Colonic mucosa (tissue), 4 donors: ENCODE data around the gene UBE3B. TPM values are rescaled to one million over a fixed set of nuclear protein-coding genes. Genes with fewer than 3 reads are reported as not detected.

Experiments
- DNase-seq: peaks from one replicate; pipeline ENCODE4 v3.0.0-alpha.2; 2020
- H3K27ac ChIP-seq: fragments of 200-600 bp; one replicate; pipeline ENCODE4 v1.8.0; 2021
- H3K27me3 ChIP-seq: fragments of 200-600 bp; one replicate; pipeline ENCODE4 v1.8.0; 2021
- H3K36me3 ChIP-seq: fragments of 200-600 bp; one replicate; pipeline ENCODE4 v1.8.0; 2021
- H3K4me1 ChIP-seq: fragments of 200-600 bp; one replicate; pipeline ENCODE4 v1.8.0; 2021; ENCODE audit warnings: mild to moderate bottlenecking
- H3K4me3 ChIP-seq: fragments of 200-600 bp; one replicate; pipeline ENCODE4 v1.8.0; 2021
- H3K9ac ChIP-seq, 2 donors: one replicate each; pipeline ENCODE4 v1.7.0; 2013; ENCODE audit warnings: control low read depth in 2 of 2, low read depth in 2 of 2, low read length in 2 of 2
- H3K9me3 ChIP-seq: fragments of 200-600 bp; one replicate; pipeline ENCODE4 v1.8.0; 2021
- intact Hi-C: fragments of 100-400 bp; cut with DNase I; formaldehyde crosslinking; loops from one replicate; pipeline ENCODE4 v1.14.1; 2022
- total RNA-seq, 2 donors: library from RNA; stranded (reverse); fragmentation: NEBNext Ultra II Directional in 1 of 2; extraction: Animal tissue kit (Norgen Biotek cat#: 25700) in 1 of 2; gene quantifications; one replicate each; pipeline ENCODE4 v1.2.1, GENCODE V29; 2021
- TF ChIP-seq, protein P1 (sequence below): fragments of 200-600 bp; IDR thresholded peaks from one replicate; pipeline ENCODE4 v1.8.0; 2022; ENCODE audit warnings: antibody characterized with exemption, mild to moderate bottlenecking
- donor health status: healthy.
- donor health status: DM: no; HTN: no; CAD: no.
- donor health status: DM: no; HTN: no; CAD: no.

The UBE3B gene
- total RNA-seq, 2 donors from 2014 or later: 44.6 to 52.0 TPM

DNA sequence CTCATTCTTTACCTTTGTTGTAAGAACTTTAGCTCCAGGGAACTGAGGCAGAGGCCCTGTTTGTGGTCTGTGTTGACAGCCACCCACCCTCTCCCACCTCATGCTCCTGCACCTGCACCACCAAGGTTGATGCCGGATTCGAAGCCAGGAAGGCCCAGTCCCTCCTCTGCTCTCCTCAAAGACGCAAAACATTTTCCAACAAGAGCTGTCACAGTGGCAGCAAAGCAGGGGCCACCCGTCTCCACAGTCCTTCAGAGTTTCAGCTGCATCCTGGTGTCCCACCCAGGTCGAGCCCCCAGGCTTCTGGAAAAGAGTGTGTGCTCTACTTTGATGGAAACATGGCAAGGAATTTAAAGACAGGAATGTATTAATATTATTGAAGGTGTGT is 58.4 kb downstream of the UBE3B start:
- intact Hi-C loops: no loop called here
- DNase-seq: no peak
- no peaks in the 10 kb centered on the region for H3K36me3 ChIP-seq

DNA sequence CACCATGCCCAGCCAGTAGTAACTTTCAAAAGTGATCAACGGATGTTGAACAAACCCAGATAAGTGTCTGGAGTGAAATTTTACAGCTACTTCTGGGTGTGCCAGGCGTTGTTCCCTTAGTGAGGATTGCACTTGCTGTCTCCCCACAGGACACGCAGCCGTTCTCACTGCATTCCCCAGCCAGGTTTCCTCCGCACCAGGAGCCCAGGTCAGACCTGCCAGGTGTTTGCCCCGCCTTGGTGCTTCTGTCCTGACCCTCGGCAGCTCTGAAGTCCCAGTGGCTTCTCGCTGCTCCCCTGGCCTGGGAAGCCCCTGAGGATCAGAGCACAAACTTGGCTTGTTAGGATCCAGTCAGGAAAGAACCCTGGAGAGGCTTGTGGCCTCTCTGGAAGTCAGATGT is 59.7 kb downstream of the UBE3B start:
- TF ChIP-seq, protein P1, sequence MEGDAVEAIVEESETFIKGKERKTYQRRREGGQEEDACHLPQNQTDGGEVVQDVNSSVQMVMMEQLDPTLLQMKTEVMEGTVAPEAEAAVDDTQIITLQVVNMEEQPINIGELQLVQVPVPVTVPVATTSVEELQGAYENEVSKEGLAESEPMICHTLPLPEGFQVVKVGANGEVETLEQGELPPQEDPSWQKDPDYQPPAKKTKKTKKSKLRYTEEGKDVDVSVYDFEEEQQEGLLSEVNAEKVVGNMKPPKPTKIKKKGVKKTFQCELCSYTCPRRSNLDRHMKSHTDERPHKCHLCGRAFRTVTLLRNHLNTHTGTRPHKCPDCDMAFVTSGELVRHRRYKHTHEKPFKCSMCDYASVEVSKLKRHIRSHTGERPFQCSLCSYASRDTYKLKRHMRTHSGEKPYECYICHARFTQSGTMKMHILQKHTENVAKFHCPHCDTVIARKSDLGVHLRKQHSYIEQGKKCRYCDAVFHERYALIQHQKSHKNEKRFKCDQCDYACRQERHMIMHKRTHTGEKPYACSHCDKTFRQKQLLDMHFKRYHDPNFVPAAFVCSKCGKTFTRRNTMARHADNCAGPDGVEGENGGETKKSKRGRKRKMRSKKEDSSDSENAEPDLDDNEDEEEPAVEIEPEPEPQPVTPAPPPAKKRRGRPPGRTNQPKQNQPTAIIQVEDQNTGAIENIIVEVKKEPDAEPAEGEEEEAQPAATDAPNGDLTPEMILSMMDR: no peak
- H3K4me3 ChIP-seq: no peak overlapping the region
- DNase-seq: no peak
- H3K36me3 ChIP-seq: no peaks in the 10 kb centered on the region
- no peaks in the 10 kb centered on the region for H3K9me3 ChIP-seq
- intact Hi-C loops: no loop called here
- H3K9ac ChIP-seq: no peak overlapping the region
- H3K27me3 ChIP-seq: no peaks in the 10 kb centered on the region
- no peak overlapping the region for H3K27ac ChIP-seq
- no peaks in the 10 kb centered on the region for H3K4me1 ChIP-seq

More for the DNA sequence above, 58.4 kb downstream of the UBE3B start:
- Histone ChIP-seq H3K9ac (no peak overlapping the region), H3K9me3 (no peaks in the 10 kb centered on the region), H3K27me3 (no peaks in the 10 kb centered on the region), H3K4me1 (no peaks in the 10 kb centered on the region), H3K4me3 (no peak overlapping the region), H3K27ac (no peak overlapping the region)
- TF ChIP-seq, protein P1: no peak

DNA sequence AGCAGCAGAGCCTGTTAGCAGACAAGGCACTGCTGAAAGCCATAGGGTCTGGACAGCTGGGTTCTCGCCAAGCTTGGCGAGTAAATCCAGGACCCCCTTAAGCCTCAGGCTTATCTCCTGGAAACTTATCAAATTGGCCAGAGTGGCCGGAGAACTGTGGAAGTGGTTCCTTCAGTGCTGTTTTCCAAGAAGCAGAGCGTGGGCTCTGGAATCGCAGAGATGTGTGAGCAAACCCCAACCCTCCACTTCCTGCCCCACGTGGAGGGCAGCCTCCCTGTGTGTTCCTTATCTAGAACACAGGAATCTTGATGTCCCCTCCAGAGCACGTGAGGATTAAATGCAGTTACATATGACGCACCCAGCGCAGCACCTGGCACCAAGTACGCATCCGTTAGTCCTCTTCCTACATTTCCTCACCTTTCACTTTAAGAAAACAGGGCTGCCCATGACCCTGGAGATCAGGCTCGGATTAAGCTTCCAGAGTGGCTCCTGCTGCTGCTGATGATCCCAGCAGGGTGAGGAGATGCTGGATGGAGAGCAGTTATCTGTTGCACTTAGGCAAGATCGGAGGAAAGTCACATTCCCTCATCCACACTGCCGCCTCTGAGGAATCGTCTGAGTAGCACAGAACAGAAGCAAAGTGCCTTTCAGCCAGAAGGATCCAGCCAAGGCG is 60.9 kb downstream of the UBE3B start:
- Histone ChIP-seq H3K27me3 (no peaks in the 10 kb centered on the region), H3K9ac (no peak overlapping the region), H3K4me3 (no peak overlapping the region), H3K9me3 (no peaks in the 10 kb centered on the region), H3K27ac (no peak overlapping the region), H3K4me1 (no peaks in the 10 kb centered on the region), H3K36me3 (no peaks in the 10 kb centered on the region)
- no peak for DNase-seq
- TF ChIP-seq, protein P1: no peak
- intact Hi-C loops: no loop called here

DNA sequence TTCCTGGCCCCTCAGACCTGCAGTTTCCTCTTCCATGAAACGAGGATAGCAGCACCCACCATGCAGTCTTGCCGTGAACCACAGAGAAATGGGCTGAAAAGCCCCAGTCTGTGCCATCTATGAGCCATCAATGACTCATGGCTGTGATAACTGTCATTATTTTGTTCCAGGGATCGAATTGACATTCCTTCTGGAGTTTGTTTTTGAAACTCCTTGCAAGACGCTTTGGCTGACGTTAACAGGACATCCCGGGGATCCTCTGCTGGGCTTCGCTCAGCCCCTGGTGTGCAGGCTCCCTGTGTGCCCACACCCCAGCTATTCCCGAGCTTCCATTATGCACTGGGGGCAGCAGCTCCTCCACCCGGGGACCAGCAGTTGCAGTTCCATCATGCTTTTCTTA is 62.1 kb downstream of the UBE3B start:
- Histone ChIP-seq H3K27ac (no peak overlapping the region), H3K36me3 (no peaks in the 10 kb centered on the region), H3K4me1 (no peaks in the 10 kb centered on the region), H3K9me3 (no peaks in the 10 kb centered on the region), H3K27me3 (no peaks in the 10 kb centered on the region), H3K9ac (no peak overlapping the region), H3K4me3 (no peak overlapping the region)
- intact Hi-C loops: no loop called here
- TF ChIP-seq, protein P1: no peak
- no peak for DNase-seq

DNA sequence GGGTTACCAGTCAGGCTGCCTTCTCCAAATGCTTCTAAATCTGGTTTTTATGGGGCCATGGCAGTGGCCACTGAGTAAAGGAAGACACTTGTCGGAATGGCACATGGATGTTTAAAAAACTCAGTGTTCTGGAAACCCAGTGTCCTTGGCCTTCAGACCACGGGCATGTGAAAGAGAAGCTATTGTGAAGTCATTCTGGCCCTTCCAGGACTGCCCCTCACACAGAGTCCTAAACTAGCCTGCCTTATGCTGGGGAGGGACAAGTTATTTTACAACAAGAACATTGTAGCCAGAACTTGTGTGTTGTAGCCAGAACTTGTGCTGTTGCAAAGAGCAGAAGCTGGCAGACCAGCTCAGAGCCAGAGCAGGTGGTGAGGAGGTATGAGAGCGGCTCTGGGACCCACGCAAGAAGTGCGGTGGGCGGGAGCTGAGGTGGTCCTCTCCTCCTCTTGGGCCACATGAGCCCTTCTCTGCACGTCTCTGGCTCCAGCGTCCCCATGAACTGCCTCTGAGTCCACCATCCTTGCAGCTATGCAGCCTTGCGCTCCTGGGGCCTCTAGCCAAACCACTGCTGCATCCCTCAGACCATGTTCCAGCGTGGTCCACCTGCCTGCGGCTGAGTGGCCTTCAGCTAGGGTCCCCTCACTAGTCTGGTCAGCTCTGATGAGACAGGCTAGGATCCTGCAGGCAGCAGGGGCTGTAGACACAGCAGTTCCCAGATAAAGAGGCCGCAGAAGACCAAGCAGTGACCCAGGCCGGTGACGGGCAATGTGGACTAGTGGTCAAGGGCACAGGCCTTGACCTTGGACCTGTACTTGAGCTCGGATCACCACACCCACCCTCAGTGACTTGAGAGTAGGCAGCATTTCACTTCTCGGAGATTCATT is 63.3 kb downstream of the UBE3B start:
- H3K4me3 ChIP-seq: no peak overlapping the region
- no peak for DNase-seq
- H3K27me3 ChIP-seq: no peaks in the 10 kb centered on the region
- H3K36me3 ChIP-seq: no peaks in the 10 kb centered on the region
- TF ChIP-seq, protein P1: no peak
- H3K9me3 ChIP-seq: no peaks in the 10 kb centered on the region
- no peak overlapping the region for H3K9ac ChIP-seq
- H3K27ac ChIP-seq: no peak overlapping the region
- H3K4me1 ChIP-seq: no peaks in the 10 kb centered on the region
- intact Hi-C loops: no loop called here
